SK-N-MC (cell line): ENCODE measurements around the gene ZNRF3.

Source experiments
- EZH2 ChIP-seq: fragments of 200-600 bp; sonication (generic); IDR thresholded peaks from one replicate; pipeline ENCODE4 v1.6.1; 2017; ENCODE audit warnings: antibody characterized with exemption
- POLR2AphosphoS5 ChIP-seq: IDR thresholded peaks from 2 replicates; pipeline ENCODE4 v1.6.1; 2012; ENCODE audit warnings: mild to moderate bottlenecking, low read depth, low read length, borderline replicate concordance

DNA sequence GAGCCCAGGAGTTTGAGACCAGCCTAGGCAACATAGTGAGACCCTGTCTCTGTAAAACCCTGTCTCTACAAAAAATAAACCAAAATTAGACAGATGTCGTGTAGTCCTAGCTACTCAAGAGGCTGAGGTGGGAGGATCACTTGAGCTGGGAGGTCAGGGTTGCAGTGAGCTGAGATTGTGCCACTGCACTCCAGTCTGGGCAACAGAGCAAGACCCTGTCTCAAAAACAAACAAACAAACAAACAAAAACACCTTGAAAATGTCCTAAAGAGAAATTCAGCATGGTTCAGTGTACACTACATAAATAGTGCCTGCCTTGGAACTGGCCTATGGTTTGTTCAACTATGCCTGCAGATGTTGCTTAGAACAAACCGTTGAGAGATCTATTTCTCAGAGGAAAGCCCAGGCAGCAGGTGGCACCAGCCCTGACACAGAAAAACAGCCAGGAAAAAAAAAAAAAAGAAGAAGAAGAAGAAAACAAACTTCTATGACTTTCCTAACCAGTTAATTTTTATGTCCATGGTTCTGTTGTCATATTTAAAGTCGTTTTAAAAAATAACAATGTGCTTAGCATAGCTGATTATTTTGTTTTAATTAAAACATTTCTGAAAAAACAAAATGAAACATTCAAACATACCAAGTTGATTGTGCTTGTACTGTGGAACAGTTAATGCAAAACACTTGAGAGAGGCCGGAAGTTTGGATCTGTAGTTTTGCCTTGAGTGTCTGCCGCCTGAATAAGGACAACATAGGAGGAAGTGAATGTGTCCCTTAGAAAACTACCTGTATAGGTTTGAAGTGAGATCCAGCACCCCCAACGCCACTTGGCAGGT lies 194.9 kb downstream of the ZNRF3 start:
- TF ChIP-seq POLR2AphosphoS5 = no peak
- TF ChIP-seq EZH2 = no peak
